Thyroid gland (tissue), 4 donors: Measurements from ENCODE around the gene SKIC2. TPM values are rescaled to one million over a fixed set of nuclear protein-coding genes. Genes with fewer than 3 reads are reported as not detected.

Experiments used
- microRNA counts, 2 donors: library from miRNA; unstranded; fragments of <30 nt; microRNA quantifications; one replicate each; lab custom pipeline; 2016 to 2017
- microRNA-seq: library from miRNA; unstranded; fragments of <30 nt; microRNA quantifications from one replicate; pipeline ENCODE4, GENCODE V29; 2016
- small RNA-seq: library from RNA; depleted of rRNA; stranded (forward); fragments of <200 nt; gene quantifications from one replicate; pipeline ENCODE3, GENCODE V24; 2016
- total RNA-seq, 4 donors: library from RNA; depleted of rRNA; stranded (reverse); fragments of >200 nt; gene quantifications; one replicate each; pipeline ENCODE4 v1.2.3, GENCODE V29; 2016

Gene SKIC2
- total RNA-seq, 4 donors from 2014 or later: 35.1 to 47.1 (median 39.4) TPM

MicroRNAs encoded within 50 kb of the gene (microRNA counts, 767-probe panel; counts per million panel counts)
- microRNA hsa-miR-1236 (lab: Ali Mortazavi, UCI): 0 counts per million in 2 donors

Small RNA genes within 50 kb of the gene (microRNA-seq; reads per million reads assigned to microRNA genes)
- not detected for gene MIR1236

Small RNA genes within 50 kb of the gene (small RNA-seq; reads per million reads assigned to genes)
- gene AL645922.1: not detected

Other genes starting within 250 kb of the SKIC2 start
- gene LY6G6D, start 243.8 kb upstream of the SKIC2 start, total RNA-seq: not detected
- not detected for gene LY6G6C, start 237.4 kb upstream of the SKIC2 start, total RNA-seq
- 1 to 10 TPM in 1 of 4 donors, under 1 TPM in 1, not detected in 2; 0.54 to 1.8 TPM for gene MPIG6B, start 235.8 kb upstream of the SKIC2 start, total RNA-seq
- gene DDAH2, start 229.9 kb upstream of the SKIC2 start, total RNA-seq: 100 to 1,000 TPM in 3 of 4 donors, 10 to 100 TPM in 1; 99.9 to 117 (median 114) TPM
- gene CLIC1, start 222.6 kb upstream of the SKIC2 start, total RNA-seq: 100 to 1,000 TPM; 222 to 314 (median 247) TPM
- 10 to 100 TPM in 1 of 4 donors, 1 to 10 TPM in 3; 5.6 to 11.2 (median 7.2) TPM for gene MSH5, start 219.2 kb upstream of the SKIC2 start, total RNA-seq
- gene SAPCD1, start 196.5 kb upstream of the SKIC2 start, total RNA-seq: 1 to 10 TPM in 3 of 4 donors, not detected in 1; 2.0 to 4.2 (median 3.0) TPM
- gene VWA7, start 181.8 kb upstream of the SKIC2 start, total RNA-seq: 1 to 10 TPM; 1.2 to 8.9 (median 5.4) TPM
- gene VARS1, start 163.4 kb upstream of the SKIC2 start, total RNA-seq: 100 to 1,000 TPM in 1 of 4 donors, 10 to 100 TPM in 3; 33.8 to 120 (median 39.9) TPM
- gene LSM2, start 152.2 kb upstream of the SKIC2 start, total RNA-seq: 10 to 100 TPM; 29.2 to 48.4 (median 36.5) TPM
- 1 to 10 TPM; 3.5 to 4.1 (median 3.9) TPM for gene HSPA1L, start 143.9 kb upstream of the SKIC2 start, total RNA-seq
- gene HSPA1A, start 143.6 kb upstream of the SKIC2 start, total RNA-seq: 100 to 1,000 TPM; 148 to 320 (median 190) TPM
- 100 to 1,000 TPM; 194 to 330 (median 256) TPM for gene HSPA1B, start 131.4 kb upstream of the SKIC2 start, total RNA-seq
- 10 to 100 TPM; 54.4 to 98.1 (median 65.9) TPM for gene NEU1, start 96.4 kb upstream of the SKIC2 start, total RNA-seq
- 10 to 100 TPM in 2 of 4 donors, 1 to 10 TPM in 2; 1.6 to 16.2 (median 7.7) TPM for gene SLC44A4, start 80.2 kb upstream of the SKIC2 start, total RNA-seq
- gene EHMT2, start 61.5 kb upstream of the SKIC2 start, total RNA-seq: 10 to 100 TPM; 26.9 to 47.7 (median 38.7) TPM
- 1 to 10 TPM in 3 of 4 donors, under 1 TPM in 1; 0.94 to 2.9 (median 1.5) TPM for gene ZBTB12, start 57.1 kb upstream of the SKIC2 start, total RNA-seq
- gene C2, start 31.5 kb upstream of the SKIC2 start, total RNA-seq: 1 to 10 TPM; 2.5 to 6.2 (median 4.4) TPM
- gene CFB, start 13.1 kb upstream of the SKIC2 start, total RNA-seq: 10 to 100 TPM; 10.5 to 36.7 (median 16.4) TPM
- 100 to 1,000 TPM in 3 of 4 donors, 10 to 100 TPM in 1; 83.2 to 114 (median 106) TPM for gene NELFE, start 204 bp upstream of the SKIC2 start, total RNA-seq
- 10 to 100 TPM; 21.3 to 36.4 (median 33.9) TPM for gene DXO, start 13.0 kb downstream of the SKIC2 start, total RNA-seq
- gene C4A, start 22.9 kb downstream of the SKIC2 start, total RNA-seq: 100 to 1,000 TPM; 181 to 401 (median 227) TPM
- 100 to 1,000 TPM; 233 to 370 (median 285) TPM for gene C4B, start 55.6 kb downstream of the SKIC2 start, total RNA-seq
- gene CYP21A2, start 79.2 kb downstream of the SKIC2 start, total RNA-seq: 1 to 10 TPM in 1 of 4 donors, under 1 TPM in 2, not detected in 1; 0.24 to 1.7 (median 0.33) TPM
- gene TNXB, start 150.2 kb downstream of the SKIC2 start, total RNA-seq: 100 to 1,000 TPM in 2 of 4 donors, 10 to 100 TPM in 2; 42.2 to 112 (median 80.9) TPM
- 10 to 100 TPM; 41.5 to 63.5 (median 57.3) TPM for gene ATF6B, start 169.1 kb downstream of the SKIC2 start, total RNA-seq
- 10 to 100 TPM in 1 of 4 donors, 1 to 10 TPM in 3; 3.6 to 11.8 (median 6.8) TPM for gene FKBPL, start 171.1 kb downstream of the SKIC2 start, total RNA-seq
- gene PRRT1, start 192.8 kb downstream of the SKIC2 start, total RNA-seq: under 1 TPM in 3 of 4 donors, not detected in 1; 0.49 to 0.81 (median 0.67) TPM
- gene PPT2, start 195.0 kb downstream of the SKIC2 start, total RNA-seq: 10 to 100 TPM; 13.0 to 26.1 (median 24.1) TPM
- 1 to 10 TPM; 2.3 to 9.8 (median 6.5) TPM for gene EGFL8, start 205.4 kb downstream of the SKIC2 start, total RNA-seq
- gene AGPAT1, start 216.9 kb downstream of the SKIC2 start, total RNA-seq: 10 to 100 TPM; 48.6 to 69.2 (median 54.8) TPM
- gene RNF5, start 219.2 kb downstream of the SKIC2 start, total RNA-seq: 100 to 1,000 TPM in 3 of 4 donors, 10 to 100 TPM in 1; 64.0 to 114 (median 107) TPM
- 10 to 100 TPM; 10.3 to 70.6 (median 36.8) TPM for gene AGER, start 225.1 kb downstream of the SKIC2 start, total RNA-seq
- gene PBX2, start 231.0 kb downstream of the SKIC2 start, total RNA-seq: 10 to 100 TPM; 66.0 to 93.4 (median 74.2) TPM
- gene GPSM3, start 233.5 kb downstream of the SKIC2 start, total RNA-seq: 1 to 10 TPM; 4.2 to 6.5 (median 5.5) TPM